IPS-15b (cell line): ENCODE measurements around the gene DLG4.
A peak's percentile ranks its signal among the peaks of the same experiment; 100 is the strongest.

ENCODE experiments used
- H3K27me3 ChIP-seq: one replicate; pipeline ENCODE4 v1.6.1; 2013; ENCODE audit warnings: low read length; ENCODE audit not compliant: control insufficient read depth, insufficient read depth
- H3K36me3 ChIP-seq: one replicate; pipeline ENCODE4 v1.6.1; 2013; ENCODE audit warnings: low read length; ENCODE audit not compliant: control insufficient read depth, insufficient read depth
- H3K4me1 ChIP-seq: one replicate; pipeline ENCODE4 v1.6.1; 2013; ENCODE audit warnings: mild to moderate bottlenecking, low read length; ENCODE audit not compliant: control insufficient read depth, insufficient read depth
- H3K4me3 ChIP-seq: one replicate; pipeline ENCODE4 v1.5.1; 2013; ENCODE audit warnings: low read depth, low read length
- H3K9ac ChIP-seq: one replicate; pipeline ENCODE4 v1.6.1; 2013; ENCODE audit warnings: low read depth, mild to moderate bottlenecking, low read length
- H3K9me3 ChIP-seq: one replicate; pipeline ENCODE4 v1.6.1; 2013; ENCODE audit warnings: mild to moderate bottlenecking, low read length; ENCODE audit not compliant: control insufficient read depth, insufficient read depth

Gene DLG4

GRCh38 chr17:7223375-7223774 is 3.7 kb upstream of the DLG4 start:
- H3K36me3 ChIP-seq, result peaks cover 69% of the 10 kb centered on the region
- H3K9ac ChIP-seq, result no peak overlapping the region
- H3K4me3 ChIP-seq, result no peak overlapping the region
- no peaks in the 10 kb centered on the region for H3K9me3 ChIP-seq
- peaks cover 3% of the 10 kb centered on the region for H3K4me1 ChIP-seq
- no peaks in the 10 kb centered on the region for H3K27me3 ChIP-seq

GRCh38 chr17:7222972-7223292 is 3.3 kb upstream of the DLG4 start:
- no peaks in the 10 kb centered on the region for H3K27me3 ChIP-seq
- no peak overlapping the region for H3K4me3 ChIP-seq
- no peak overlapping the region for H3K9ac ChIP-seq
- peaks cover 6% of the 10 kb centered on the region for H3K4me1 ChIP-seq
- no peaks in the 10 kb centered on the region for H3K9me3 ChIP-seq
- peaks cover 65% of the 10 kb centered on the region for H3K36me3 ChIP-seq

GRCh38 chr17:7222093-7222971 is 2.7 kb upstream of the DLG4 start:
- no peaks in the 10 kb centered on the region for H3K9me3 ChIP-seq
- H3K4me1 ChIP-seq, result peaks cover 6% of the 10 kb centered on the region
- H3K27me3 ChIP-seq, result no peaks in the 10 kb centered on the region
- peaks cover 59% of the 10 kb centered on the region for H3K36me3 ChIP-seq
- H3K9ac ChIP-seq, result no peak overlapping the region
- no peak overlapping the region for H3K4me3 ChIP-seq

- Histone ChIP-seq H3K9me3 (no peaks in the 10 kb centered on the region), H3K4me3 (no peak overlapping the region), H3K27me3 (no peaks in the 10 kb centered on the region), H3K9ac (no peak overlapping the region), H3K4me1 (peaks cover 6% of the 10 kb centered on the region), H3K36me3 (peaks cover 50% of the 10 kb centered on the region)
Observed at GRCh38 chr17:7221278-7222092, 1.8 kb upstream of the DLG4 start.

- no peaks in the 10 kb centered on the region for H3K9me3 ChIP-seq
- H3K4me1 ChIP-seq, result peaks cover 8% of the 10 kb centered on the region
- peak overlapping the region; percentile 69 for H3K4me3 ChIP-seq
- peaks cover 44% of the 10 kb centered on the region for H3K36me3 ChIP-seq
- H3K27me3 ChIP-seq, result no peaks in the 10 kb centered on the region
- H3K9ac ChIP-seq, result peak overlapping the region; percentile 68
Observed at GRCh38 chr17:7220593-7221277, 1.1 kb upstream of the DLG4 start.

DNA sequence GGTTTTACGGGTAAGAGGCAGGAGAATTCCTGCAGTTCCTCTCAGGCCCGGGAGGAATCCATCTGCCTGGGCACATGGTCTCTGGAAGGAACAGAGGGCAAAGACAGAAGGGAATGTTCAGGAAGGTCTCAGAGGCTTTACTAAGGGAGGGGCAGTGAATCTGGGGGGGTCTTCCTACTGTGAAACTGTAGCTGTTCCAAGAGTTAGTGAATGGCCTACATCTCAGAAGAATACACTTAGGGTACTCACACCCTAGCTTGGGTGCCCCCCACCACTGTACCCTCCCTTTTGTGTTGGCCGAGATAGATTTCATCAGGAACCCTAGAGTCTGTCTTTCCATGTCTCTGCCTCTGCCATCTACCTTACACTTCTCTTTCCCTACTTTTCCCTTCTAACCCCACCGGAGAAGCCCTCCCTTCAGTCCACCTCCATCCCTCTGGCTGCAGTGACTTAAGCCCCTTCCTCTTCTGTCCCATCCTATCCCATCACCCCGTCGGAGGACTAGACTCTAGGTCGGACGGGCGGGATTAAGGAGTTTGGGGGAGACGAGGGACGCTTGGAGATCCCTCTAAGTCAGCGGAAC is 316 bp downstream of the DLG4 start:
- Histone ChIP-seq H3K4me3 (peak overlapping the region; percentile 69), H3K27me3 (no peaks in the 10 kb centered on the region), H3K9ac (no peak overlapping the region), H3K9me3 (no peaks in the 10 kb centered on the region), H3K36me3 (peaks cover 32% of the 10 kb centered on the region), H3K4me1 (peaks cover 8% of the 10 kb centered on the region)

DNA sequence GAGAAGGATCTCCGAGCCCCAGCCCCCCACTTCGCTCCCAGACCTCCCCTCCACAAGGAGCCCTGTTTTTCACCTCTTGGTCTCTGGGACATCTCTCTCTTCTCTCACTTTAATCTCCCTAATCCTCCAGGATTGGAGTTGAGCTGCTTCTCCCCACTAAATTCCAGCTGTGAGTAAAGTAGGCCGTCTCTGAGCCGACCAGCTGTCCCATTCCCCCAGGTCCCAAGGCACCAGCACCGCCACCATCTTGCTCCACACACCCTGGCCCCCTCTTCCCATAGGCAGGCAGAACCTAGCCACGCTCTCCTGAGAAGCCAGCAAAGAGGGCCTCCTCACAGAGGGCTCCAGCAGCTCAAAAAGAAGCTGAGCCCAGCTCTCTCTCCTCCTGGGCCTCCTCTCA is 878 bp downstream of the DLG4 start:
- Histone ChIP-seq H3K4me3 (no peak overlapping the region), H3K4me1 (peaks cover 8% of the 10 kb centered on the region), H3K9me3 (no peaks in the 10 kb centered on the region), H3K27me3 (no peaks in the 10 kb centered on the region), H3K9ac (no peak overlapping the region), H3K36me3 (peaks cover 27% of the 10 kb centered on the region)

DNA sequence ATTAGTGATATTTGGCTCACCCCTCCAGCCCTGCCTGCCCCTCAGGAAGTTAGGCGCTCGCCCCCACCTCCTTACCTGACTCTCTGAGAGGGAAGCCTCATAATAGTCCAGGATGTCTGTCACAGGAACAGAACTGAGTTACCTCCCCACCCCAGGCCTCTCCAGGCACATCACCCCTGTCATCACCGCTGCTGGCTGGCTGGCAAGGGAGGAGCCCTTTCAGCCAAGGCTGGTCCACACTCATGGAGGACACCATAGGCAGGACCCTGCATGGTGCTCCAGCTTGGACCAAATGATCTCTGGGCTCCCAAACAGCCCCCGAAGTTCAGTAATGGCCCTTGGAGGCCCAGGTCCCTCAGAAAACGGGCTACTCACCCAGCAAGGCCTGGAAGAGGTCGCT is 1.5 kb downstream of the DLG4 start:
- Histone ChIP-seq H3K4me3 (peak overlapping the region; percentile 49), H3K27me3 (no peaks in the 10 kb centered on the region), H3K36me3 (peaks cover 21% of the 10 kb centered on the region), H3K9ac (peak overlapping the region; percentile 26), H3K9me3 (no peaks in the 10 kb centered on the region), H3K4me1 (peaks cover 10% of the 10 kb centered on the region)

- Histone ChIP-seq H3K36me3 (peaks cover 13% of the 10 kb centered on the region), H3K4me3 (peak overlapping the region; percentile 76), H3K9ac (no peak overlapping the region), H3K4me1 (peaks cover 12% of the 10 kb centered on the region), H3K27me3 (no peaks in the 10 kb centered on the region), H3K9me3 (no peaks in the 10 kb centered on the region)
Observed at GRCh38 chr17:7217113-7217987, 2.3 kb downstream of the DLG4 start.

GRCh38 chr17:7216242-7217112 is 3.2 kb downstream of the DLG4 start:
- H3K4me1 ChIP-seq, result peaks cover 15% of the 10 kb centered on the region
- peak overlapping the region; percentile 76 for H3K4me3 ChIP-seq
- H3K9ac ChIP-seq, result no peak overlapping the region
- no peaks in the 10 kb centered on the region for H3K27me3 ChIP-seq
- H3K9me3 ChIP-seq, result no peaks in the 10 kb centered on the region
- H3K36me3 ChIP-seq, result peaks cover 6% of the 10 kb centered on the region
